Type B pancreatic cell (in vitro differentiated cells): ENCODE measurements around the gene RPS6KA2. TPM values are rescaled to one million over a fixed set of nuclear protein-coding genes. Genes with fewer than 3 reads are reported as not detected.

Experiments
- DNase-seq: peaks from one replicate; pipeline ENCODE4 v3.0.0; 2021; ENCODE audit warnings: mixed read lengths; ENCODE audit not compliant: unreplicated experiment; ENCODE audit errors: extremely low spot score
- H3K27ac Mint-ChIP-seq: 2 replicates; pipeline ENCODE4 v1.8.0; 2021; ENCODE audit warnings: mild to moderate bottlenecking, mixed read lengths
- H3K27me3 Mint-ChIP-seq: 2 replicates; pipeline ENCODE4 v1.8.0; 2021; ENCODE audit warnings: mixed read lengths
- H3K36me3 Mint-ChIP-seq: 2 replicates; pipeline ENCODE4 v1.8.0; 2021; ENCODE audit warnings: mixed read lengths
- H3K4me1 Mint-ChIP-seq: one replicate; pipeline ENCODE4 v1.8.0; 2021; ENCODE audit warnings: mixed read lengths; ENCODE audit not compliant: unreplicated experiment
- H3K4me3 Mint-ChIP-seq: 2 replicates; pipeline ENCODE4 v1.8.0; 2021; ENCODE audit warnings: mild to moderate bottlenecking, mixed read lengths
- H3K9me3 Mint-ChIP-seq: 2 replicates; pipeline ENCODE4 v1.8.0; 2021; ENCODE audit warnings: mixed read lengths
- total RNA-seq: library from RNA; stranded (reverse); gene quantifications from 2 replicates; pipeline ENCODE4 v1.2.1, GENCODE V29; 2021; ENCODE audit warnings: low replicate concordance
- TF ChIP-seq, protein P1 (sequence below): fragments of 200-600 bp; sonication (generic); conservative IDR thresholded peaks from 2 replicates; pipeline ENCODE4 v1.5.0; 2021; ENCODE audit warnings: antibody characterized with exemption, mild to moderate bottlenecking

RPS6KA2 gene
- total RNA-seq, 1 donor from 2014 or later = 23.8 TPM

DNA sequence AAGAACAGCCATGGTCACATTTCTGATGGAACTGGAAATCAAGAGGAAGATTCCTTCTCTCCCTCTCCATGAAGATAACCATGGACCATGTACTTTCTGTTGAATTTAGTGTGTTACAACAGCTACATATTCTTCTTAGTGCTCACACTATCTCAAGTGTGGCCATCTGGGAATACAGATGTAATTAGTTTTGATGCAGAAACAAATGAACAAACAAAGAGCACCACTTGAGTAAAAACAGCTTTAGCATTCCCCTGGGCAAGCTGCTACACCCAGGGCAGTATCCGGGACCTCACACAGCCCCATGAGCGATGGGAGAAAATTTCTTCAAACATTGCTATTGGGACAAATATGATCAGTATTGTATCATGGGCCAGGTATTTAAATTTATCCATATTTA is 115.7 kb downstream of the RPS6KA2 start:
- Mint-ChIP-seq H3K36me3 (peaks cover 20% of the 10 kb centered on the region), H3K4me1 (peaks cover 5% of the 10 kb centered on the region), H3K9me3 (no peaks in the 10 kb centered on the region), H3K4me3 (no peak overlapping the region), H3K27ac (no peak overlapping the region), H3K27me3 (no peaks in the 10 kb centered on the region)
- TF ChIP-seq, protein P1, sequence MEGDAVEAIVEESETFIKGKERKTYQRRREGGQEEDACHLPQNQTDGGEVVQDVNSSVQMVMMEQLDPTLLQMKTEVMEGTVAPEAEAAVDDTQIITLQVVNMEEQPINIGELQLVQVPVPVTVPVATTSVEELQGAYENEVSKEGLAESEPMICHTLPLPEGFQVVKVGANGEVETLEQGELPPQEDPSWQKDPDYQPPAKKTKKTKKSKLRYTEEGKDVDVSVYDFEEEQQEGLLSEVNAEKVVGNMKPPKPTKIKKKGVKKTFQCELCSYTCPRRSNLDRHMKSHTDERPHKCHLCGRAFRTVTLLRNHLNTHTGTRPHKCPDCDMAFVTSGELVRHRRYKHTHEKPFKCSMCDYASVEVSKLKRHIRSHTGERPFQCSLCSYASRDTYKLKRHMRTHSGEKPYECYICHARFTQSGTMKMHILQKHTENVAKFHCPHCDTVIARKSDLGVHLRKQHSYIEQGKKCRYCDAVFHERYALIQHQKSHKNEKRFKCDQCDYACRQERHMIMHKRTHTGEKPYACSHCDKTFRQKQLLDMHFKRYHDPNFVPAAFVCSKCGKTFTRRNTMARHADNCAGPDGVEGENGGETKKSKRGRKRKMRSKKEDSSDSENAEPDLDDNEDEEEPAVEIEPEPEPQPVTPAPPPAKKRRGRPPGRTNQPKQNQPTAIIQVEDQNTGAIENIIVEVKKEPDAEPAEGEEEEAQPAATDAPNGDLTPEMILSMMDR = no peak
- DNase-seq = no peak

DNA sequence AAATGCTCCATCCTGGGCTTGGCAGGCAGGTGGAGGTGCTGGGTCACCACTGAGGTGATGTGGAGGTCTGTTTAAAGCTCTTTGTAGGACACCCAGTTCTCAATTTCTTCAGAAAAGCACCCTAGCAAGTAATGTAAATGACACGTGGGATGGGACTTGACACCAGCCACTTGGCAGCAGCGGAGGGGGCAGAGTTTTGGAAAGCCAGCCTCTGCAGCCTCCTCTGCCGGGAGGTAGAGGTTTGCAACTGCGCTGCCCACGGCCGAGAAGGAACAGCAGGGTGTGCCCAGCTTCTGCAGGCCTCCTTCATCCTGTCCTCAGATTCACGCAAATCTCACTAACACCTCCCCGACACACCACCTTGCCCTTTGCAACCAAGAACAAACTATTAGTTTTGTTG is 117.9 kb downstream of the RPS6KA2 start:
- no peaks in the 10 kb centered on the region for H3K4me1 Mint-ChIP-seq
- H3K27ac Mint-ChIP-seq = no peak overlapping the region
- H3K9me3 Mint-ChIP-seq = no peaks in the 10 kb centered on the region
- no peak overlapping the region for H3K4me3 Mint-ChIP-seq
- H3K36me3 Mint-ChIP-seq = peaks cover 20% of the 10 kb centered on the region
- TF ChIP-seq, protein P1 = no peak
- no peak for DNase-seq
- no peaks in the 10 kb centered on the region for H3K27me3 Mint-ChIP-seq

DNA sequence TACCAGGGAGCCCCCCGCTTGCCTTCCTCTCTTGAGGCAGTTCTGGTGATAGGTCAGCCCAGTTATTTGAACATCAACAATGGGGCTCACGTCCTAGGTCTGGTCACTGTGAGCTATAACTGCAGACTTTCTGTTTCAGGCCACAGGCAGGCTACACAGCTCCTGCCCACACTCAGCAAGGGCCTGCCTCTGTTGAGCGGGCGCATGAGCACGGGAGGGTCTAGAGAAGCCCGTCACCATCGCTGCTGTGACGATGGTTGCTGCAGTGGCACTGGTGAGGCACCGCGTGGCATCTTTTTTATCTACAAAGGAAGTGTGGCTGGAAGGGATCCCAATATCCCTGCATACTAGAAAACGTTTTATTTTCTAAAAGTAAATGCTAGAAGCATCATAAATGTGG is 118.3 kb downstream of the RPS6KA2 start:
- H3K36me3 Mint-ChIP-seq = peaks cover 23% of the 10 kb centered on the region
- H3K27me3 Mint-ChIP-seq = no peaks in the 10 kb centered on the region
- H3K4me1 Mint-ChIP-seq = no peaks in the 10 kb centered on the region
- TF ChIP-seq, protein P1 = no peak
- H3K27ac Mint-ChIP-seq = no peak overlapping the region
- H3K9me3 Mint-ChIP-seq = no peaks in the 10 kb centered on the region
- DNase-seq = no peak
- H3K4me3 Mint-ChIP-seq = no peak overlapping the region

DNA sequence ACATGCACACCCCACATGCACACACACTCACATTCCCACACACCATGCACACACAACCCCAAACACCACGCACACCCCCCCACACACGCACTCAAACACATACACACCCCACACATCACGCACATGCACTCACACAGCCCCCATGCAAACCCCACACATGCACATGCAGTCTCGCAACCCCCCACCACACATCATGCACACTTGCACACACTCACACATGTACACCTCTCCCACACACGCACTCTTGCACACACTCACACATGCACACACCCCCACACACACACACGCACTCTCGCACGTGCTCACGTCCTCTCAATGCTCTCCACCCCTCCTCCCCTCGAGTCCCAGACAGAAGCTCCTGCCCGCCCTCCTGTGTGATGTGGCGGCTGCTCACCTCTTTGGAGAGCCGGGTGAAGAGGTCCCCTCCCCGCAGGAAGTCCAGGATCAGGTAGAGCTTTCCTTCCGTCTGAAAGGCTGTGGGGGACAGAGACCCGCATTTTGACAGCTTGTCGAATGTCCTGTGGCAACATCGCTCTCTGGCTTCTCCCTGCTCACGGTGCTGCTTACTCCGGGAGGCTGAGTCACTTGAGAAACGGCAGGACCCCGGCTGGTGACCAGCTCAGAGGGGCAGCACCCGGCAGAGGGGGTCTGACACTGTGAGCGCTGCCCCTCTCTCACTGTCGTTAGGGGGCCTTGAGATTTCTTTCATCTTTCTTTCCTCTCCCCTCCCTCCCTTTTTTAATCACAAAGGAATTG is 119.1 kb downstream of the RPS6KA2 start:
- Mint-ChIP-seq H3K9me3 (no peaks in the 10 kb centered on the region), H3K4me3 (no peak overlapping the region), H3K4me1 (no peaks in the 10 kb centered on the region), H3K27ac (no peak overlapping the region), H3K36me3 (peaks cover 24% of the 10 kb centered on the region), H3K27me3 (no peaks in the 10 kb centered on the region)
- no peak for DNase-seq
- TF ChIP-seq, protein P1 = no peak

DNA sequence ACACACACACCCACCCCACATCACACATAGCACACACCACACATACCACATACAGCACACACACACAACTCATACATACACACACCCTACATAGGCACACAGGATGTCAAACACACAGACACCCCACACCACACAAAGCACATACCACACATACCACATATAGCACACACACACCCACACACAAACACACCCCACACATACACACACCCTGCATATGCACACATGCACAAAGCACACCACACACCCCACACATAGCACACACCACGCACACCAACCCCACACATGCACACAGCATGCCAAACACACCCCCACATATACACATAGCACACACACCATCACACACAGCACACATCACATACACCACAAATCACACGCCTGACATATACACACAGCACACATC is 119.7 kb downstream of the RPS6KA2 start:
- DNase-seq = no peak
- Mint-ChIP-seq H3K9me3 (no peaks in the 10 kb centered on the region), H3K36me3 (peaks cover 21% of the 10 kb centered on the region), H3K27ac (no peak overlapping the region), H3K27me3 (no peaks in the 10 kb centered on the region), H3K4me3 (no peak overlapping the region), H3K4me1 (peaks cover under 1% of the 10 kb centered on the region)
- TF ChIP-seq, protein P1 = no peak
